ENCODE data around the gene FUOM. TPM values are rescaled to one million over a fixed set of nuclear protein-coding genes. Genes with fewer than 3 reads are reported as not detected.

Gene FUOM
- total and polyA plus RNA-seq, 12 donors, result 4.8 to 47.9 (median 15.8) TPM

GRCh38 chr10:133379801-133380666 is 22.2 kb upstream of the FUOM start:
- no peak for TF ChIP-seq POLR2A (IDR thresholded peaks at IDR 0.05)
- no peak for TF ChIP-seq CTCF (IDR thresholded peaks at IDR 0.05)
- intact Hi-C loops (cut with DNase I), result no loop called here
- no peak for DNase-seq
- peak overlapping the region in 2 of 4 donors; percentile 45 to 83 for H3K4me3 ChIP-seq
- no peaks in the 10 kb centered on the region for H3K9me3 ChIP-seq (replicated peaks in 1 of 3)
- H3K36me3 ChIP-seq (replicated peaks in 1 of 2), result peaks cover 0 to 4% of the 10 kb centered on the region in 2 donors
- 92 to 97% (median 96%) methylated on average over 11 to 36 of the region's 36 CpGs for WGBS, 4 donors
- H3K27ac ChIP-seq, result peak overlapping the region in 2 of 5 donors; percentile 40 to 63
- no peaks in the 10 kb centered on the region for H3K27me3 ChIP-seq
- peaks cover 6 to 13% of the 10 kb centered on the region in 2 donors for H3K4me1 ChIP-seq (replicated peaks in 1 of 2)

GRCh38 chr10:133379152-133379800 is 21.5 kb upstream of the FUOM start, which contains the start of gene PAOX:
Gene PAOX, plus strand, starts transcription at chr10:133379262. Its CDS starts 55 bp downstream, at chr10:133379317.
- peak; percentile 74 to 82 (median 77) for DNase-seq
- no peaks in the 10 kb centered on the region for H3K9me3 ChIP-seq (replicated peaks in 1 of 3)
- WGBS, 4 donors, result 4 to 5% methylated on average over 47 to 65 of the region's 78 CpGs; no CpG with 5 or more reads in 2 of the 4 donors
- H3K27me3 ChIP-seq, result no peaks in the 10 kb centered on the region
- H3K27ac ChIP-seq, result peak within 1 kb of the TSS in 4 of 5 donors; percentile 15 to 82 (median 56)
- peaks cover 0 to 4% of the 10 kb centered on the region in 2 donors for H3K36me3 ChIP-seq (replicated peaks in 1 of 2)
- intact Hi-C loops (cut with DNase I), result no loop called here
- H3K4me3 ChIP-seq, result peak within 1 kb of the TSS in 3 of 4 donors; percentile 18 to 91 (median 58)
- peaks cover 9 to 14% of the 10 kb centered on the region in 2 donors for H3K4me1 ChIP-seq (replicated peaks in 1 of 2)
- TF ChIP-seq CTCF (IDR thresholded peaks at IDR 0.05) (no peak), POLR2A (IDR thresholded peaks at IDR 0.05) (peak; percentile 35 to 41)

- Histone ChIP-seq H3K9me3 (replicated peaks in 1 of 3) (no peaks in the 10 kb centered on the region), H3K27me3 (no peaks in the 10 kb centered on the region), H3K4me1 (replicated peaks in 1 of 2) (peaks cover 15 to 20% of the 10 kb centered on the region in 2 donors), H3K36me3 (replicated peaks in 1 of 2) (no peaks in the 10 kb centered on the region), H3K4me3 (peak overlapping the region in 2 of 4 donors; percentile 58 to 91), H3K27ac (peak overlapping the region in 4 of 5 donors; percentile 15 to 82 (median 56))
- TF ChIP-seq POLR2A (IDR thresholded peaks at IDR 0.05) (peak; percentile 10 to 36), CTCF (IDR thresholded peaks at IDR 0.05) (no peak)
- intact Hi-C loops (cut with DNase I), result no loop called here
- 0 to 1% (median 0%) methylated on average over 2 to 81 of the region's 90 CpGs for WGBS, 4 donors
- peak; percentile 63 to 75 (median 71) for DNase-seq
Observed at GRCh38 chr10:133378251-133379096, 20.7 kb upstream of the FUOM start.
